Spinal cord (tissue), 10 donors: ENCODE data around the gene CARD14. TPM values are rescaled to one million over a fixed set of nuclear protein-coding genes. Genes with fewer than 3 reads are reported as not detected.

ENCODE experiments used
- DNase-seq, 6 donors: peaks; one replicate each; pipeline versions ENCODE4 v3.0.0 to v3.0.0-alpha.2; 2013 to 2015; ENCODE audit warnings: low spot score in 6 of 6, low read depth in 4 of 6
- H3K27ac ChIP-seq: one replicate; pipeline ENCODE4 v1.5.1; 2013; ENCODE audit warnings: low read depth, low read length, control low read depth
- H3K27me3 ChIP-seq: one replicate; pipeline ENCODE4 v1.6.1; 2013; ENCODE audit warnings: low read length; ENCODE audit not compliant: control insufficient read depth, insufficient read depth
- H3K36me3 ChIP-seq: one replicate; pipeline ENCODE4 v1.6.1; 2013; ENCODE audit warnings: low read length; ENCODE audit not compliant: control insufficient read depth, insufficient read depth
- H3K4me1 ChIP-seq: one replicate; pipeline ENCODE4 v1.6.1; 2013; ENCODE audit warnings: low read length; ENCODE audit not compliant: control insufficient read depth, insufficient read depth
- H3K4me3 ChIP-seq: one replicate; pipeline ENCODE4 v1.5.1; 2013; ENCODE audit warnings: low read depth, low read length, control low read depth
- H3K9me3 ChIP-seq: one replicate; pipeline ENCODE4 v1.6.1; 2013; ENCODE audit warnings: low read length; ENCODE audit not compliant: control insufficient read depth, insufficient read depth
- WGBS: methylation state at CpG from one replicate; pipeline ENCODE4 v1.1.5; 2013; ENCODE audit warnings: missing lambda C conversion rate; ENCODE audit not compliant: insufficient coverage; 5-methylcytosine and 5-hydroxymethylcytosine counted together
- polyA plus RNA-seq, 2 donors: library from polyadenylated mRNA; unstranded; fragments of 120-200 nt; gene quantifications; one replicate each; pipeline ENCODE4 v1.2.1, GENCODE V29; 2013; ENCODE audit not compliant: insufficient read length in 2 of 2
- total RNA-seq, 2 donors: library from RNA; depleted of rRNA in 1 of 2; stranded (reverse); fragments of 120-200 nt in 1 of 2; fragments of >200 nt in 1 of 2; gene quantifications; one replicate each; pipeline versions ENCODE4 v1.2.3 to v1.2.4, GENCODE V29; 2013 to 2014
- donor health status: healthy.

Gene CARD14
- total and polyA plus RNA-seq, 4 donors, result 0.28 to 3.1 (median 0.88) TPM

DNA sequence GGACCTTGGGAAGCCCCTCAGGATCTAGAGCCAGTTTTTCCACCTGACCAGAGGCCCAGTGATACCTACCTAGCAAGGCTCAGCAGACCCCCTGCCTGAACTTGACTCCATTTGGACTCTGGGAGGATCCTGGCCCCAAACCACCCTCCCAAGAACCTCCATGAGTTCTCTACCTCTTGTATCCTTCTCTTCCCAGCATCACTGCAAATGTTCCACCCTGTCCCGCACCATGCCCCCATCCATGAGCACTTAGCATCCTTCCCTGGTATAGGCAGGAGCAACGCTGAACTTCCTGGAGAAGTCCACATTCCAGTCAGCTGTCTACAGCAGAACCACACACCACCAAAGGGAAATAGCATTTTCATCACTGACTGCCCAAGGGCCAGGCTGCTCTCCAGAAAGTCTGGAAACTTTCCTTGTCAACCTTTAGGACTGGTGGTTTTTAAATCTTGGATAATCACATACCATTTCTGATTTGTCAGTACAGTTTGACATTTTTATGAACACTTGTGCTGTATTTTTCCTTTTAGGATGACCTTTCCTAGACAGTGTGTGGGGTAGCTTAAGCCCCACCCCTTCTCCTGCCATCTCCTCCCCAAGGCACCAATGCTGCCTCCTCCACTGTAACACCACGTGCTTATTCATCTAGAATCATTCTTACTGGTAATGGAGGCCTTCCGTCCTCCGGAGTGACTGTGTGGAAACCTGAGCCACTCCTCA is 36.8 kb upstream of the CARD14 start:
- DNase-seq, result no peak
- 93% methylated on average over 5 of the region's 5 CpGs for WGBS

DNA sequence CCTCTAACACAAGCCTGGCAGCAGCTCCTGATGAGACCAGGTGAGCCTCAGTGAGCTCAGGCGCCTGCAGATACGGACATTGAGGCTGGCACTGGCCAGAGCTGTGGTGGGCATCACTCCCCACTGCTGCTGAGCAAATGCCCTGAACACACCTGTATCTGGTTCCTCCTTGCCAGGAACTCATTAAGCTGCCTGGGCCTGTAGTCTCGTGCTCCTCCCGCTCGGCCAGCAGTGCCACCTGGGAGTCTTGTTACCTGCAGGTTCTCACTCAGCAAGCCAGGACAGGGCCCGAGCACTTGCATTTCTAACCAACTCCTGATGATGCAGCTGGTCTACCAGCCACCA is 36.2 kb upstream of the CARD14 start:
- H3K36me3 ChIP-seq, result peaks cover 47% of the 10 kb centered on the region

More for the DNA sequence above, 36.8 kb upstream of the CARD14 start:
- H3K27ac ChIP-seq, result no peak overlapping the region
- H3K4me1 ChIP-seq, result no peaks in the 10 kb centered on the region
- peaks cover 42% of the 10 kb centered on the region for H3K36me3 ChIP-seq
- no peak overlapping the region for H3K4me3 ChIP-seq
- H3K27me3 ChIP-seq, result no peaks in the 10 kb centered on the region
- no peaks in the 10 kb centered on the region for H3K9me3 ChIP-seq

DNA sequence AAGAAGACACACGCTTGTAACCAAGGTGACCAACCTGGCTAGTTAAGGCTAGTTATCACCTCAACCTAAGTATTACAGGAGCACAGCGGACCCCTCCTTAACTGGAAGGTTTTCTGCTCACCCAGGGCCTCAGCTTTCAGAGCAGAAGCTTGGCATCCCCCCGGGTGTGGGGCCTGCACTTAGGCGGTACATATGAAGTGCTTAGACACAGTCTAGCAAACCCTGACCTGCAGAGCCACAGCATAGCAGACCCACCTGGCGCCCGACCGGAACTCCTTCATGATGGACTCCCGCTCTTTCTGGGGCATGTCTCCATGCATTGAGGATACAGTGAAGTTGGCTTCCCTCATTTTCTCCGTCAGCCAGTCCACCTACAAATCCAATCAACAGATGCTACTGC is 32.7 kb upstream of the CARD14 start:
- Histone ChIP-seq H3K27ac (no peak overlapping the region), H3K36me3 (peaks cover 75% of the 10 kb centered on the region), H3K4me3 (no peak overlapping the region), H3K9me3 (no peaks in the 10 kb centered on the region), H3K4me1 (no peaks in the 10 kb centered on the region), H3K27me3 (no peaks in the 10 kb centered on the region)
- 94% methylated on average over 8 of the region's 9 CpGs for WGBS
- DNase-seq, result no peak

More for the DNA sequence above, 36.2 kb upstream of the CARD14 start:
- 98% methylated on average over 6 of the region's 6 CpGs for WGBS
- no peak for DNase-seq
- Histone ChIP-seq H3K4me3 (no peak overlapping the region), H3K27ac (no peak overlapping the region), H3K9me3 (no peaks in the 10 kb centered on the region), H3K27me3 (no peaks in the 10 kb centered on the region), H3K4me1 (no peaks in the 10 kb centered on the region)

DNA sequence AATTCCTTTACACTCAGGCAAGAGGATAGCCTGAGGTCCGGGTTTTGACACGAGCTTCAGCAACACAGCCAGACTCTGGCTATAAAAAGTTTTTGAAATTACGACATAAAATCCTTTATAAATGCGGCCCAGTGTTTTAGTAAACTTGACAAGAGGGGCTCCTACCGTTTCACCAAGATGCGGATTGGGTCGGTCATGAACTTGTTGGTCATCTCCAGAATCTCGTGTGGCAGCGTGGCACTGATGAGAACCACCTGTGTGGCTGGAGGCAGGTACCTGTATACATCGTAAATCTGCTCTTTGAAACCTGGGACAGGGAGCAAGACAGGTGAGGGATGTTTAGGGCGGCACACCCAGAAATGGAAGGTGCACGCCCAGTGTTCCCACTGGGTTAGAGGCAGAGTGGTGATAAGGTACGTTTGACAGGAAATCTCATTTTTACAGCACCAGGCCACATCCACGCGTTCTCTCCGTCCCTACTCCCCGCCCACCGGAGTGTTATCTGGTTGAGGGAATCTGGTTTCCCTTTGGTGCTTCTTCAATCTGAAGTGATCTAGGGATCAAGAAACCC is 30.9 kb upstream of the CARD14 start:
- no peaks in the 10 kb centered on the region for H3K9me3 ChIP-seq
- 95% methylated on average over 12 of the region's 18 CpGs for WGBS
- H3K4me1 ChIP-seq, result no peaks in the 10 kb centered on the region
- peaks cover 81% of the 10 kb centered on the region for H3K36me3 ChIP-seq
- no peak overlapping the region for H3K4me3 ChIP-seq
- DNase-seq, result no peak
- H3K27ac ChIP-seq, result no peak overlapping the region
- H3K27me3 ChIP-seq, result no peaks in the 10 kb centered on the region

DNA sequence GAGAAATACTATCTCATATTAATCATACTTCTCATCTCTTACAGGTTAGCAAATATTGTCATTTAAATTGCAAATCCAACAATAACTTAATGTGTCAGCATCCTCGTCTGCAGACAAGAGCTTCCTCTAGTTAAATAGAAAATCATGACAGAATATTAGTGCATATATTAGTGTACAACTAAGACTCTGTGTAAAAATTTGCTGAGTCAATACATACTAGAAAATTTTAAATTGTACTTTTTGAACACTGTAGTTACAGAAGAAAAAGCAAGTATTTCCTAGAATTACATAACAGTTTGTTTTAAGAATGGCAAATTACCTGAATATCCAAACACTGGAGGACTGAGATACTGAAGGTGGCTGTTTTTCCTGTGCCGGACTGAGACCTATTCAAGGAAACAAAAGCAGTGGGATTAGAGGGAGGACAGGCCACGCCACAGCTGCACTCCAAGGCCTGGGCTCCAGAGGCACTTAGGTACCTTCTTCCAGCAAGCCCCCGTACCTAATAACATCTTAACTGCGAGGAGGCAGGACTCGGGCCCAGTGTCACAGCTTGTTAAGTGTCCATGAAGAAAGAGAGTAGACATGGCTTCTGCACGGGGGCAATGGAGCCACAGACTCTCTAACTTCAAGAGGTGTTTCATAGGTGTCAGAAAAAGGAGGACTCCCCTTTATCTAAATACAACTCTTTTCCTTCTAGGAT is 28.2 kb upstream of the CARD14 start:
- H3K27me3 ChIP-seq, result no peaks in the 10 kb centered on the region
- H3K4me1 ChIP-seq, result peaks cover 9% of the 10 kb centered on the region
- no peak overlapping the region for H3K27ac ChIP-seq
- DNase-seq, result no peak
- 100% methylated on average over 1 of the region's 7 CpGs for WGBS
- H3K36me3 ChIP-seq, result peaks cover 60% of the 10 kb centered on the region
- H3K9me3 ChIP-seq, result no peaks in the 10 kb centered on the region
- no peak overlapping the region for H3K4me3 ChIP-seq

DNA sequence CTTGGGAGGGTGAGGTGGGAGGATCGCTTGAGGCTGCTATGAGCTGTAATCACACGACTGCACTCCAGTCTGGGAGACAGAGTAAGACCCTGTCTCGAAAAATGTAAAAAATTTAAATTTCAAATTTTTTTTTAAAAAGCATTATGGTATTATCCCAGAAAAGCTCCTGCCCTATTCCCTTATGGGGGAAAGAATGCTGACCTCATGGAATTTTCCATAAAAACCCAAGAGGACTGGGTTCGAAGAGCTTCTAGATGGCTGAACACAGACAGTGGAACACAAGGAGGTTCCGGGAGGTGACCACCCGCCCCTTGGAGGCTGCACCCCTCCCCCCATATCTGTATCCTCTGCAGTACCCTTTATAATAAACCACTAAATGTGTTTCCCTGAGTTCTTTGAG is 26.9 kb upstream of the CARD14 start:
- Histone ChIP-seq H3K9me3 (no peaks in the 10 kb centered on the region), H3K36me3 (peaks cover 50% of the 10 kb centered on the region), H3K4me3 (no peak overlapping the region), H3K27ac (no peak overlapping the region), H3K4me1 (peaks cover 13% of the 10 kb centered on the region), H3K27me3 (no peaks in the 10 kb centered on the region)
- no peak for DNase-seq
- 90% methylated on average over 2 of the region's 6 CpGs for WGBS

DNA sequence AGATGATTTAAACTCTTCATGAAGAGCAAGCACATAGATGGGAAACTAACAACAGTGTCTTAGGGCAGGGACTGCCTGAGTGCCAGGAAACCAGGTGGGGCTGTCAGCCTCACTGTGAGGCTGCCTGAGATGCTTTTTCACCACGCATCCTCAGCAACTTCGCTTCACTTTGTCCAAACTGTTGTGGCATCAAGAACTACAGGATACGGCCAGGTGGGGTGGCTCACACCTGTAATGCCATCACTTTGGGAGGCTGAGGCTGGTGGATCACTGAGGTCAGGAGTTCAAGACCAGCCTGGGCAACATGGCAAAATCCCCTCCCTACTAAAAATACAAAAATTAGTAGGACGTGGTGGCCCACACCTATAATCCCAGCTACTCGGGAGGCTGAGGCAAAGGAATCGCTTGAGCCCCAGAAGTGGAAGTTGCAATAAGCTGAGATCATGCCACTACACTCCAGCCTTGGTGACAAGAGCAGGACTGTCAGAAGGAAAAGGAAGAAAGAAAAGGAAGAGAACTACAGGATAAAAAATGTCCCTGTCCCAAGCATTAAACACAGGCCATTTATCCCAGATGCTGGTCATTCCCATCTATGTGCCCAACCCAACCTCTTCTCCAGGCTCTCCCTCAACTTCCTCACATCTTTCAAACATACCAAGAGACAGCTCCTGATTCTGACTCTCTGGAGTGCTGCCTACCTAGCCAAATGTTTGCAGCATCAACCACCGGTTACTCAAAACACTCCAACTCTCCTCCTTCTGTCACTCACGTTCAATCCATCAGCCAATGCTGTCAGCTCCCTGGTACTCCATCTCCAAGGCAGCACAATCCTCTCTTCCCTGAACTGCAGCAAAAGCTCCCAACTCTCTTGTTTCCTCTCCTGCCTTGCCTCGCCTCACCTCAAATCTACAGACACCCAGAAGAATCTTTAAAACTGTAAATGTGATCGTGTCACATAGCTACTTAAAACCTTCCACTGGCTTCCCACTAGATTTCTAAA is 24.5 kb upstream of the CARD14 start:
- no peaks in the 10 kb centered on the region for H3K9me3 ChIP-seq
- H3K4me3 ChIP-seq, result peak overlapping the region; percentile 66
- H3K36me3 ChIP-seq, result peaks cover 29% of the 10 kb centered on the region
- H3K4me1 ChIP-seq, result peaks cover 22% of the 10 kb centered on the region
- 21% methylated on average over 5 of the region's 10 CpGs for WGBS
- DNase-seq, result no peak
- H3K27me3 ChIP-seq, result no peaks in the 10 kb centered on the region
- no peak overlapping the region for H3K27ac ChIP-seq

DNA sequence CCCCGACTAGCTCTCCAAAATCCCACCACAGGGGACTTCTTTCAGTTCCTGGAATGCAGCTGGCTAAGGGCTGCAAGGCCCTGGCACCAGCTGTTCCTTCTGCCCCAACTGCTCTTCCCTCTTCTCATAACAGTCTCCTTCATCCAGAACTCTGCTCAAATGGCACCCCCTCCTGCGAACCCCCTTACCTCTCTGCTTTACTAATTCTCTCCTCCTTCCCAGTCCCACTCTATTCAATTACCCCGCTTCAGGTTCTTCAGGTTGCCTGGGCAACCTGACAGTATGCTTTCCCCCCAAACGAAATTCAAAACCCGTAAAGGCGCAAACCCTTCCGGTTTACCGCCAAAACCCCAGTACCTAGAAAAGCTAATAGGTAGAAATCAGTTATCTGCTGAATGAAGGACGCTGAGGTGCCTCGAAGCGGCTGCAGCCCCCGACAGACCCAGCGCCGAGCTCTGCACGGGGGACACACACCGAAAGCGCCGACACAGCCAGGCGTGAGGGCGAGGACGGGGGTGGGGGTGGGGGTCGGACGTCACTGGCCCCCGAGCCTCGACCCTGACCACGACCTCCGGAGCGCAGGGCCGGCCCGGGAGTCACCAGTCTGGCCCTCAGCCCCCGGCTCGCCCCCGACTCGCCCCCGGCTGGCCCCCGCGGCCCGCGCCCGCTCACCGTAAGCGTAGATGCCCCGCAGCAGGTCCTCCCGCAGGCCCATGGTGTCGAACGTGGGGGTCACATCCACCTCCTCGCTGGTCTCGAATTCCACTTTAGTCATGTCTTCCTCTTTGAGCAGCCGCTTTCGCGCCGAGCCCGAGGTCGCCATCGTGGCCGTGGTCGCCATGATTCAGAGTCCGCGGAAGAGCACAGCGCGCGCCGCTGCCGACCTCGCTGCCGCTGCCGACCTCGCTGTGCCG is 23.5 kb upstream of the CARD14 start:
- H3K4me3 ChIP-seq, result peak overlapping the region; percentile 66
- peak overlapping the region; percentile 65 for H3K27ac ChIP-seq
- no peaks in the 10 kb centered on the region for H3K9me3 ChIP-seq
- under 1% methylated on average over 64 of the region's 69 CpGs for WGBS
- peak in 3 of 6 donors; percentile 18 to 57 (median 40) for DNase-seq
- H3K4me1 ChIP-seq, result peaks cover 22% of the 10 kb centered on the region
- peaks cover 23% of the 10 kb centered on the region for H3K36me3 ChIP-seq
- H3K27me3 ChIP-seq, result no peaks in the 10 kb centered on the region
